HepG2 (cell line): Measurements from ENCODE around the gene WDR31. TPM values are rescaled to one million over a fixed set of nuclear protein-coding genes. Genes with fewer than 3 reads are reported as not detected.
A peak's percentile ranks its signal among the peaks of the same experiment; 100 is the strongest.

ENCODE experiments used
- BCL6 ChIP-seq: IDR thresholded peaks from 2 replicates; pipeline ENCODE4 v1.6.1; 2016; ENCODE audit warnings: missing genetic modification reagents, missing compliant biosample characterization
- FUBP1 ChIP-seq: sonication (generic); formaldehyde crosslinking; IDR thresholded peaks from 2 replicates; pipeline ENCODE4 v1.5.1; 2020; ENCODE audit warnings: missing genetic modification reagents, mild to moderate bottlenecking, borderline replicate concordance
- HDAC2 ChIP-seq: sonication (generic); formaldehyde crosslinking; IDR thresholded peaks from 2 replicates; pipeline ENCODE4 v1.4.0; 2020; ENCODE audit warnings: missing genetic modification reagents
- MIER2 ChIP-seq: IDR thresholded peaks from 2 replicates; pipeline ENCODE4 v1.6.1; 2016; ENCODE audit warnings: missing biosample characterization, missing genetic modification reagents
- MLXIP ChIP-seq: sonication (generic); formaldehyde crosslinking; IDR thresholded peaks from 2 replicates; pipeline ENCODE4 v1.9.0; 2021; ENCODE audit warnings: missing genetic modification reagents, borderline replicate concordance
- REST ChIP-seq, 2 experiments: IDR thresholded peaks; 2 replicates each; pipeline ENCODE4 v1.6.1; 2011 to 2012; ENCODE audit warnings: low read length in 2 of 2, borderline replicate concordance in 1 of 2, low read depth in 1 of 2, mild to moderate bottlenecking in 1 of 2, moderate library complexity in 1 of 2
- SMYD3 ChIP-seq: sonication (generic); formaldehyde crosslinking; IDR thresholded peaks from 2 replicates; pipeline ENCODE4 v1.8.1; 2023; ENCODE audit warnings: mild to moderate bottlenecking, missing genetic modification reagents
- THAP7 ChIP-seq: sonication (generic); formaldehyde crosslinking; IDR thresholded peaks from 2 replicates; pipeline ENCODE4 v1.8.1; 2023; ENCODE audit warnings: mild to moderate bottlenecking, missing genetic modification reagents
- ZFP62 ChIP-seq: sonication (generic); formaldehyde crosslinking; IDR thresholded peaks from 2 replicates; pipeline ENCODE4 v1.4.0; 2020; ENCODE audit warnings: missing genetic modification reagents
- ZGPAT ChIP-seq: IDR thresholded peaks from 2 replicates; pipeline ENCODE4 v1.6.1; 2016; ENCODE audit warnings: mild to moderate bottlenecking
- ZNF20 ChIP-seq: sonication (generic); formaldehyde crosslinking; IDR thresholded peaks from 2 replicates; pipeline ENCODE4 v1.4.0; 2020; ENCODE audit warnings: mild to moderate bottlenecking, moderate library complexity, missing genetic modification reagents
- ZNF205 ChIP-seq: IDR thresholded peaks from 2 replicates; pipeline ENCODE4 v1.6.1; 2018; ENCODE audit warnings: missing biosample characterization, missing genetic modification reagents
- ZNF281 ChIP-seq: sonication (generic); formaldehyde crosslinking; IDR thresholded peaks from 2 replicates; pipeline ENCODE4 v1.4.0; 2020; ENCODE audit warnings: missing genetic modification reagents, borderline replicate concordance
- ZNF430 ChIP-seq: sonication (generic); formaldehyde crosslinking; IDR thresholded peaks from 2 replicates; pipeline ENCODE4 v1.9.0; 2021; ENCODE audit warnings: mild to moderate bottlenecking, missing genetic modification reagents
- ZNF75D ChIP-seq: sonication (generic); formaldehyde crosslinking; IDR thresholded peaks from 2 replicates; pipeline ENCODE4 v1.8.1; 2023; ENCODE audit warnings: missing genetic modification reagents, mild to moderate bottlenecking, borderline replicate concordance
- polyA plus RNA-seq, 8 experiments: library from polyadenylated mRNA; depleted of rRNA in 3 of 8; stranded (reverse) in 7 of 8; unstranded in 1 of 8; fragments of >200 nt; fragmentation: Illumina TruSeq in 4 of 8; extraction: Trizol in 4 of 8; gene quantifications; 2 replicates each; pipeline versions ENCODE4 v1.2.1 to v1.2.3, GENCODE V29; 2011 to 2016; ENCODE audit warnings: low read depth in 4 of 8, missing spikeins in 1 of 8, mixed read lengths in 1 of 8; ENCODE audit not compliant: insufficient read depth in 1 of 8
- total RNA-seq, 5 experiments: library from RNA; depleted of rRNA; stranded (reverse); fragments of >200 nt; fragmentation: Illumina TruSeq; extraction: Trizol; gene quantifications; 2 replicates each; pipeline ENCODE4 v1.2.3, GENCODE V29; 2016; ENCODE audit warnings: low read depth in 1 of 5

The WDR31 gene
- total and polyA plus RNA-seq, 2 of the 13 experiments (the other 11 are each of a cell fraction or from before 2014, with no cell fraction given) = 0.33 to 1.7 TPM

GRCh38 chr9:113381909-113382411, 41.9 kb upstream of the WDR31 start (continued):
- TF ChIP-seq BCL6 (CRISPR knock-in tag) (peak; percentile 77), MIER2 (CRISPR knock-in tag) (0 out of 2 replicates have a peak, but pooled peaks have one; percentile 46), ZNF20 (CRISPR knock-in tag) (no peak), THAP7 (CRISPR knock-in tag) (no peak), ZNF281 (CRISPR knock-in tag) (peak; percentile 89), REST (IDR thresholded peaks at IDR 0.05; ENCODE audit: borderline replicate concordance in 1 of 2, low read depth in 1 of 2, low read length in 2 of 2) (no peak), ZGPAT (CRISPR knock-in tag) (peak; percentile 69; the same call in 1 of the 2 replicates), ZNF205 (CRISPR knock-in tag) (peak; percentile 43; the same call in 1 of the 2 replicates), FUBP1 (no peak), ZNF430 (0 out of 2 replicates have a peak, but pooled peaks have one; percentile 57), ZFP62 (CRISPR knock-in tag) (no peak), HDAC2 (CRISPR knock-in tag) (peak; percentile 80), ZNF75D (CRISPR knock-in tag) (no peak), MLXIP (no peak), SMYD3 (CRISPR knock-in tag) (0 out of 2 replicates have a peak, but pooled peaks have one; percentile 38)
